Mesenchymal stem cell (in vitro differentiated cells and primary cell): ENCODE measurements around the gene C10orf67. TPM values are rescaled to one million over a fixed set of nuclear protein-coding genes. Genes with fewer than 3 reads are reported as not detected.

Experiments used
- DNase-seq: peaks from one replicate; pipeline ENCODE4 v3.0.0-alpha.2; 2013
- H2AFZ ChIP-seq: one replicate; pipeline ENCODE4 v1.6.1; 2013; ENCODE audit warnings: low read depth, mild to moderate bottlenecking, control low read depth, inconsistent platforms, low read length, moderate library complexity
- H2AK5ac ChIP-seq: 2 replicates; pipeline ENCODE4 v1.6.1; 2013; ENCODE audit warnings: low read length, moderate library complexity, mild to moderate bottlenecking, inconsistent platforms; ENCODE audit not compliant: severe bottlenecking
- H2BK120ac ChIP-seq: one replicate; pipeline ENCODE4 v1.6.1; 2013; ENCODE audit warnings: low read depth, mild to moderate bottlenecking, inconsistent platforms, low read length, moderate library complexity
- H2BK12ac ChIP-seq, 2 experiments: one replicate each; pipeline ENCODE4 v1.6.1; 2013; ENCODE audit warnings: inconsistent platforms in 2 of 2, low read length in 2 of 2, mild to moderate bottlenecking in 2 of 2, moderate library complexity in 2 of 2, control low read depth in 1 of 2
- H2BK15ac ChIP-seq: one replicate; pipeline ENCODE4 v1.6.1; 2013; ENCODE audit warnings: mild to moderate bottlenecking, low read depth, inconsistent platforms; ENCODE audit not compliant: poor library complexity, severe bottlenecking
- H2BK5ac ChIP-seq: 2 replicates; pipeline ENCODE4 v1.6.1; 2013; ENCODE audit warnings: low read depth, mild to moderate bottlenecking, low read length, control low read depth, inconsistent platforms; ENCODE audit not compliant: poor library complexity, severe bottlenecking
- H3K14ac ChIP-seq, 2 experiments: one replicate each; pipeline ENCODE4 v1.6.1; 2013; ENCODE audit warnings: inconsistent platforms in 2 of 2, low read length in 2 of 2, control low read depth in 1 of 2, mild to moderate bottlenecking in 1 of 2, moderate library complexity in 1 of 2
- H3K18ac ChIP-seq, 2 experiments: one replicate each; pipeline ENCODE4 v1.6.1; 2013; ENCODE audit warnings: inconsistent platforms in 2 of 2, low read length in 2 of 2, control low read depth in 1 of 2, low read depth in 1 of 2, mild to moderate bottlenecking in 1 of 2
- H3K23ac ChIP-seq, 2 experiments: one replicate each; pipeline ENCODE4 v1.6.1; 2013; ENCODE audit warnings: inconsistent platforms in 2 of 2, low read length in 2 of 2, mild to moderate bottlenecking in 2 of 2, moderate library complexity in 2 of 2, control low read depth in 1 of 2
- H3K27ac ChIP-seq: 2 replicates; pipeline ENCODE4 v1.5.1; 2013; ENCODE audit warnings: mild to moderate bottlenecking, moderate library complexity, low read length, control low read depth, inconsistent platforms; ENCODE audit not compliant: poor library complexity, severe bottlenecking
- H3K27me3 ChIP-seq, 2 experiments: 2 replicates each; pipeline versions ENCODE4 v1.6.1 to v1.7.0; 2013; ENCODE audit warnings: low read length in 2 of 2, mild to moderate bottlenecking in 2 of 2, moderate library complexity in 2 of 2, control low read depth in 1 of 2, inconsistent platforms in 1 of 2; ENCODE audit not compliant: control insufficient read depth in 1 of 2, insufficient read depth in 1 of 2
- H3K36me3 ChIP-seq, 2 experiments: 2 replicates each; pipeline versions ENCODE4 v1.6.1 to v1.7.0; 2013; ENCODE audit warnings: low read length in 2 of 2, control low read depth in 1 of 2, inconsistent platforms in 1 of 2, low read depth in 1 of 2, mild to moderate bottlenecking in 1 of 2; ENCODE audit not compliant: insufficient read depth in 2 of 2, control insufficient read depth in 1 of 2
- H3K4ac ChIP-seq, 2 experiments: one replicate each; pipeline ENCODE4 v1.6.1; 2013; ENCODE audit warnings: inconsistent platforms in 2 of 2, low read length in 2 of 2, mild to moderate bottlenecking in 2 of 2, moderate library complexity in 2 of 2, control low read depth in 1 of 2, low read depth in 1 of 2
- H3K4me1 ChIP-seq: 2 replicates; pipeline ENCODE4 v1.6.1; 2013; ENCODE audit warnings: low read depth, low read length, control low read depth; ENCODE audit not compliant: control insufficient read depth, insufficient read depth
- H3K4me2 ChIP-seq: 2 replicates; pipeline ENCODE4 v1.6.1; 2013; ENCODE audit warnings: low read length, mild to moderate bottlenecking, inconsistent platforms; ENCODE audit not compliant: poor library complexity, severe bottlenecking
- H3K4me3 ChIP-seq, 2 experiments: 2 replicates each; pipeline versions ENCODE4 v1.5.1 to v1.7.0; 2013; ENCODE audit warnings: low read length in 2 of 2, mild to moderate bottlenecking in 2 of 2, control low read depth in 1 of 2, low read depth in 1 of 2; ENCODE audit not compliant: insufficient read depth in 1 of 2
- H3K79me1 ChIP-seq: replicated peaks from 2 replicates; pipeline ENCODE4 v1.6.1; 2013; ENCODE audit warnings: mild to moderate bottlenecking, control low read depth, low read length, inconsistent platforms; ENCODE audit not compliant: poor library complexity, severe bottlenecking
- H3K9ac ChIP-seq: 2 replicates; pipeline ENCODE4 v1.7.0; 2013; ENCODE audit warnings: mild to moderate bottlenecking, low read length, moderate library complexity
- H3K9me3 ChIP-seq: 2 replicates; pipeline ENCODE4 v1.7.0; 2013; ENCODE audit warnings: mild to moderate bottlenecking, low read length; ENCODE audit not compliant: control insufficient read depth
- H4K8ac ChIP-seq: one replicate; pipeline ENCODE4 v1.6.1; 2013; ENCODE audit warnings: inconsistent platforms, mild to moderate bottlenecking, low read length, moderate library complexity
- H4K91ac ChIP-seq: one replicate; pipeline ENCODE4 v1.6.1; 2013; ENCODE audit warnings: mild to moderate bottlenecking, low read length, inconsistent platforms
- WGBS: methylation state at CpG from one replicate; pipeline ENCODE4 v1.1.7; 2013; ENCODE audit warnings: mixed read lengths; 5-methylcytosine and 5-hydroxymethylcytosine counted together
- small RNA-seq: library from polyadenylated mRNA; stranded (forward); fragments of <200 nt; extraction: miRNeasy Mini kit (QIAGEN cat#:217004); gene quantifications from one replicate; pipeline ENCODE3, GENCODE V24; 2013; ENCODE audit warnings: low read depth

The C10orf67 gene

DNA sequence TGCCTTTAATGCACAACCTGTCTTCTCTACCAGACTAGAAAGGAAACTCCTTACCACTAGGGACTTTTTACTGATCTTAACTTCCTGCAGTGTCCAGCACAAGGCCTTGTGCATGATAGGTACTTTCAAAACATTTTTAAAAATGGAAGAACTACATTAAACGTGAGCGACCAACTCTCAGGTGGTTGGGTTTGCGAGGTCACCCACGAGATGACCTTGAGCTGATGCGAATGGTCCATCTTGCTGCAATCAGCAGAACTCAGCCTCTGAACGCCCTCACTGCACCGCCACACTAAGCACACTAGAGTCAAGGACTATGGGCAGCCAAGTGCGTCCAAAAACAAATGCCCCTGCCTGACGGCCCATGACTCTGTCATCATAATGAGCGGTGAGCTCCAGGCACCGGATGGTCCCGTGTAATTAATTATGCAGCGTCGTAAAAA is 187.3 kb downstream of the C10orf67 start:
- 66% methylated on average over 14 of the region's 14 CpGs for WGBS
- H3K9ac ChIP-seq: no peak overlapping the region
- H3K14ac ChIP-seq: no peak overlapping the region
- H4K91ac ChIP-seq: no peak overlapping the region
- H3K4me3 ChIP-seq: no peak overlapping the region
- no peak overlapping the region for H4K8ac ChIP-seq
- no peak overlapping the region for H3K4ac ChIP-seq
- H3K27ac ChIP-seq: no peak overlapping the region
- H3K4me2 ChIP-seq: no peak overlapping the region
- DNase-seq: no peak
- no peaks in the 10 kb centered on the region for H3K79me1 ChIP-seq
- H2AFZ ChIP-seq: no peak overlapping the region
- no peak overlapping the region for H2AK5ac ChIP-seq
- H3K36me3 ChIP-seq: no peaks in the 10 kb centered on the region
- H2BK5ac ChIP-seq: no peak overlapping the region
- H3K9me3 ChIP-seq: no peaks in the 10 kb centered on the region
- H3K18ac ChIP-seq: no peak overlapping the region
- H2BK120ac ChIP-seq: no peak overlapping the region
- no peak overlapping the region for H3K23ac ChIP-seq
- no peak overlapping the region for H2BK15ac ChIP-seq
- H3K4me1 ChIP-seq: peaks cover 6% of the 10 kb centered on the region
- peaks cover 13 to 46% of the 10 kb centered on the region in 2 experiments for H3K27me3 ChIP-seq
- no peak overlapping the region for H2BK12ac ChIP-seq

DNA sequence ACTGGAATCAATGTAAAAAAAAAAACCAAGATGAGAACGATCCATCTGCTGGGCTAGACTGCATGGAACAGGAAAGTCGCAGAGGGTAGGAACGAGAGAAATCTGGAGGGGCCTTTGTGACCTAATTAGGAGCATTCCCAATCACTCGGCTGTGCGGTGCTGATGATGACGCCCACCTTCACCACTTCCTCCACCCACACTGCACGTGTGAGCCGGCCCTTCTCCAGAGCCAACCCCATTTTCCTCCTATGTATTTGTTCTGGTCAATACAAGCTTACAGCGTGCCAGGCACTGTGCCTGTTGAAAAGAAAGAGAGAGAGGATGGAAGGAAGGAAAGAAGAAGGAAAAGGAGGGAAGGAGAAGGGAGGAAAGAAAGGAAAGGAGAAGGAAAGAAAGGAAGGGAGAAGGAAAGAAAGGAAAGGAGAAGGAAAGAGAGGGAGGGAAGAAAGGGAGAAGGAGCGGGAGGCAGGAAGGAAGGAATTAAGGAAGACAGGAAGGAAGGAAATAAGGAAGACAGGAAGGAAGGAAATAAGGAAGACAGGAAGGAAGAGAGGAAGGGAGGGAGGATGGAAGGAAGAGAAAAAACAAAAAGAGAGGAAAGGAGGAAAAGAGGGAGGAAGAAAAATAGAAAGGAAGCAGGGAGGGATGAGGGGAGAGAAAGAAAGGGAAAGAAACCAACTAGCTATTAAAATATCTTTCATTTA is 188.0 kb downstream of the C10orf67 start:
- Histone ChIP-seq H3K4ac (no peak overlapping the region), H3K27ac (no peak overlapping the region), H3K23ac (no peak overlapping the region), H2BK15ac (no peak overlapping the region), H2BK5ac (no peak overlapping the region), H2BK12ac (no peak overlapping the region), H3K14ac (no peak overlapping the region), H4K8ac (no peak overlapping the region), H3K18ac (no peak overlapping the region), H3K4me2 (no peak overlapping the region), H2BK120ac (no peak overlapping the region), H2AK5ac (no peak overlapping the region), H3K79me1 (no peaks in the 10 kb centered on the region), H4K91ac (no peak overlapping the region), H3K4me1 (peaks cover 6% of the 10 kb centered on the region), H3K9me3 (no peaks in the 10 kb centered on the region), H3K36me3 (no peaks in the 10 kb centered on the region), H3K4me3 (no peak overlapping the region), H3K9ac (no peak overlapping the region), H3K27me3 (peaks cover 13 to 41% of the 10 kb centered on the region in 2 experiments), H2AFZ (no peak overlapping the region)
- no peak for DNase-seq
- WGBS: 86% methylated on average over 6 of the region's 10 CpGs

DNA sequence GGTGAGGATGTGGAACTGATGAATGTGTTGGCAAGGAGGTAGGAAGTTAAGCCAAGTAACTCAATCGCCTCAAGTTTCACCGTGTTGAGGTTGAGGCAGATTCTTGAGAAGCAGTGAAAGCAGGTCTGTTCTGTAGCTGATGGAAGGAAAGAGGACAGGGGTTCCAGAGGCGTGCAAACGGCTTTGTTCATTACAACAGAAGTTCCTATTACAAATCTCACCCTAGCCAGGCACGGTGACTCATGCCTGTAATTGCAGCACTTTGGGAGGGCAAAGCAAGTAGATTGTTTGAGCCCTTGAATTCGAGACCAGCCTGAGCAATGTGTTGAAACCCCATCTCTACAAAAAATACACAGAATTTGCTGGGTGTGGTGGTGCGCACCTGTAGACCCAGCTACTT is 189.4 kb downstream of the C10orf67 start:
- no peak overlapping the region for H2BK5ac ChIP-seq
- no peak overlapping the region for H4K8ac ChIP-seq
- H3K9me3 ChIP-seq: no peaks in the 10 kb centered on the region
- no peak overlapping the region for H2BK15ac ChIP-seq
- H3K4me3 ChIP-seq: no peak overlapping the region
- no peak overlapping the region for H3K23ac ChIP-seq
- H3K9ac ChIP-seq: no peak overlapping the region
- no peak overlapping the region for H2AK5ac ChIP-seq
- H4K91ac ChIP-seq: no peak overlapping the region
- DNase-seq: no peak
- no peak overlapping the region for H2BK120ac ChIP-seq
- no peaks in the 10 kb centered on the region for H3K79me1 ChIP-seq
- no peak overlapping the region for H3K18ac ChIP-seq
- H3K14ac ChIP-seq: no peak overlapping the region
- H2AFZ ChIP-seq: no peak overlapping the region
- no peak overlapping the region for H2BK12ac ChIP-seq
- peaks cover 6% of the 10 kb centered on the region for H3K4me1 ChIP-seq
- H3K27ac ChIP-seq: no peak overlapping the region
- H3K27me3 ChIP-seq: peaks cover 7 to 27% of the 10 kb centered on the region in 2 experiments
- H3K4me2 ChIP-seq: no peak overlapping the region
- H3K4ac ChIP-seq: no peak overlapping the region
- 78% methylated on average over 6 of the region's 7 CpGs for WGBS
- H3K36me3 ChIP-seq: no peaks in the 10 kb centered on the region

Small RNA genes within 50 kb of the gene (small RNA-seq; reads per million reads assigned to genes)
- not detected for gene MIR1254-2
- not detected for gene RF00561
